Measurements from ENCODE around the gene CDY2A.
"Not testable (repeated sequence)": the region's sequence is repeated elsewhere in the genome, so short reads cannot be mapped to it uniquely, and the experiment has no call there.

Gene CDY2A

GRCh38 chrY:18048149-18049040, 22.8 kb downstream of the CDY2A start:
- not testable (repeated sequence) for H3K79me2 ChIP-seq (ENCODE audit: low read length); H3K4me3 ChIP-seq (ENCODE audit: low read length); H2AFZ ChIP-seq (ENCODE audit: low read depth, low read length); H3K9ac ChIP-seq (ENCODE audit: low read length); H4K20me1 ChIP-seq (ENCODE audit: insufficient read depth, low read length); H3K4me1 ChIP-seq (ENCODE audit: low read length); H3K4me2 ChIP-seq (ENCODE audit: low read length); H3K9me3 ChIP-seq (ENCODE audit: insufficient read depth, low read length); H3K36me3 ChIP-seq (replicated peaks; ENCODE audit: low read depth, low read length); H3K27ac ChIP-seq (ENCODE audit: low read length); H3K27me3 ChIP-seq (ENCODE audit: low read depth, low read length)

GRCh38 chrY:18049061-18049460, 23.5 kb downstream of the CDY2A start:
- not testable (repeated sequence) for H2AFZ ChIP-seq (ENCODE audit: low read depth, low read length); H4K20me1 ChIP-seq (ENCODE audit: insufficient read depth, low read length); H3K4me2 ChIP-seq (ENCODE audit: low read length); H3K4me1 ChIP-seq (ENCODE audit: low read length); H3K27ac ChIP-seq (ENCODE audit: low read length); H3K27me3 ChIP-seq (ENCODE audit: low read depth, low read length); H3K9ac ChIP-seq (ENCODE audit: low read length); H3K9me3 ChIP-seq (ENCODE audit: insufficient read depth, low read length); H3K36me3 ChIP-seq (replicated peaks; ENCODE audit: low read depth, low read length); H3K4me3 ChIP-seq (ENCODE audit: low read length); H3K79me2 ChIP-seq (ENCODE audit: low read length)

GRCh38 chrY:18056473-18056872, 30.9 kb downstream of the CDY2A start:
- H3K36me3 ChIP-seq (replicated peaks; ENCODE audit: low read depth, low read length); H3K9me3 ChIP-seq (ENCODE audit: insufficient read depth, low read length); H4K20me1 ChIP-seq (ENCODE audit: insufficient read depth, low read length): not testable (repeated sequence)

GRCh38 chrY:18073464-18073863, 47.9 kb downstream of the CDY2A start:
- H3K27me3 ChIP-seq (ENCODE audit: low read depth, low read length); H3K4me2 ChIP-seq (ENCODE audit: low read length); H3K36me3 ChIP-seq (replicated peaks; ENCODE audit: low read depth, low read length); H3K9ac ChIP-seq (ENCODE audit: low read length); H3K4me3 ChIP-seq (ENCODE audit: low read length); H3K27ac ChIP-seq (ENCODE audit: low read length); H3K79me2 ChIP-seq (ENCODE audit: low read length); H2AFZ ChIP-seq (ENCODE audit: low read depth, low read length); H4K20me1 ChIP-seq (ENCODE audit: insufficient read depth, low read length); H3K9me3 ChIP-seq (ENCODE audit: insufficient read depth, low read length); H3K4me1 ChIP-seq (ENCODE audit: low read length): not testable (repeated sequence)

More at GRCh38 chrY:18056473-18056872, 30.9 kb downstream of the CDY2A start:
- H3K9ac ChIP-seq (ENCODE audit: low read length); H3K79me2 ChIP-seq (ENCODE audit: low read length); H2AFZ ChIP-seq (ENCODE audit: low read depth, low read length); H3K4me1 ChIP-seq (ENCODE audit: low read length); H3K27ac ChIP-seq (ENCODE audit: low read length); H3K4me2 ChIP-seq (ENCODE audit: low read length); H3K4me3 ChIP-seq (ENCODE audit: low read length); H3K27me3 ChIP-seq (ENCODE audit: low read depth, low read length): not testable (repeated sequence)

Data from OCI-LY3 (cell line).